ENCODE data around the gene RSL1D1. TPM values are rescaled to one million over a fixed set of nuclear protein-coding genes. Genes with fewer than 3 reads are reported as not detected.
"Not testable (repeated sequence)": the region's sequence is repeated elsewhere in the genome, so short reads cannot be mapped to it uniquely, and the experiment has no call there.

RSL1D1 gene
- total and polyA plus RNA-seq, 12 donors = 24.7 to 133 (median 101) TPM

DNA sequence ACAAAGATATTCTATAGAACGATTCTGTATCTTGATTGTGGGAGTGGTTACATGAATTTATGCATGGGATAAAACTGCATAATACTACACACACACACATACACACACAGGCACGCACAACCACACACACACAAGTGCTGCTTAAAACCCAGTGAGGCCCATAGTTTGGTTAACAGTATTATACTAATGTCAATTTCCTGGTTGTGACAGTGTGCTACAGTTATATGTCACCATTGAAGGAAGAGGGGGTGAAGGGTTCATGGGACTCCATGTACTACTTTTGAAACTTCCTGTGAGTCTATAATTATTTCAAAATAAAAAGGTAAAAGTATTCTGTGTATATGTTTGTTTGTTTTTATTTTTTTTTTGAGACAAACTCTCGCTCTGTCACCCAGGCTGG, 62.4 kb downstream of the RSL1D1 start:
- H3K9me3 ChIP-seq = no peaks in the 10 kb centered on the region
- no peak overlapping the region for H3K27ac ChIP-seq
- TF ChIP-seq, protein P1, sequence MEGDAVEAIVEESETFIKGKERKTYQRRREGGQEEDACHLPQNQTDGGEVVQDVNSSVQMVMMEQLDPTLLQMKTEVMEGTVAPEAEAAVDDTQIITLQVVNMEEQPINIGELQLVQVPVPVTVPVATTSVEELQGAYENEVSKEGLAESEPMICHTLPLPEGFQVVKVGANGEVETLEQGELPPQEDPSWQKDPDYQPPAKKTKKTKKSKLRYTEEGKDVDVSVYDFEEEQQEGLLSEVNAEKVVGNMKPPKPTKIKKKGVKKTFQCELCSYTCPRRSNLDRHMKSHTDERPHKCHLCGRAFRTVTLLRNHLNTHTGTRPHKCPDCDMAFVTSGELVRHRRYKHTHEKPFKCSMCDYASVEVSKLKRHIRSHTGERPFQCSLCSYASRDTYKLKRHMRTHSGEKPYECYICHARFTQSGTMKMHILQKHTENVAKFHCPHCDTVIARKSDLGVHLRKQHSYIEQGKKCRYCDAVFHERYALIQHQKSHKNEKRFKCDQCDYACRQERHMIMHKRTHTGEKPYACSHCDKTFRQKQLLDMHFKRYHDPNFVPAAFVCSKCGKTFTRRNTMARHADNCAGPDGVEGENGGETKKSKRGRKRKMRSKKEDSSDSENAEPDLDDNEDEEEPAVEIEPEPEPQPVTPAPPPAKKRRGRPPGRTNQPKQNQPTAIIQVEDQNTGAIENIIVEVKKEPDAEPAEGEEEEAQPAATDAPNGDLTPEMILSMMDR (IDR thresholded peaks at IDR 0.05) = no peak
- DNase-seq (no peak), ATAC-seq (no peak)
- WGBS, 2 donors = 84 to 91% methylated on average over 3 of the region's 3 CpGs
- peaks cover 13 to 80% (median 43%) of the 10 kb centered on the region in 9 donors for H3K4me1 ChIP-seq
- peaks cover 0 to 23% (median 0%) of the 10 kb centered on the region in 9 donors for H3K36me3 ChIP-seq
- no peak overlapping the region for H3K4me3 ChIP-seq
- intact Hi-C loops (cut with DNase I) = loop anchor here in 1 of 10 donors (5.0 kb wide), 1 partner anchor 42 kb away; no protein-coding TSS in a partner anchor
- no peaks in the 10 kb centered on the region for H3K27me3 ChIP-seq

DNA sequence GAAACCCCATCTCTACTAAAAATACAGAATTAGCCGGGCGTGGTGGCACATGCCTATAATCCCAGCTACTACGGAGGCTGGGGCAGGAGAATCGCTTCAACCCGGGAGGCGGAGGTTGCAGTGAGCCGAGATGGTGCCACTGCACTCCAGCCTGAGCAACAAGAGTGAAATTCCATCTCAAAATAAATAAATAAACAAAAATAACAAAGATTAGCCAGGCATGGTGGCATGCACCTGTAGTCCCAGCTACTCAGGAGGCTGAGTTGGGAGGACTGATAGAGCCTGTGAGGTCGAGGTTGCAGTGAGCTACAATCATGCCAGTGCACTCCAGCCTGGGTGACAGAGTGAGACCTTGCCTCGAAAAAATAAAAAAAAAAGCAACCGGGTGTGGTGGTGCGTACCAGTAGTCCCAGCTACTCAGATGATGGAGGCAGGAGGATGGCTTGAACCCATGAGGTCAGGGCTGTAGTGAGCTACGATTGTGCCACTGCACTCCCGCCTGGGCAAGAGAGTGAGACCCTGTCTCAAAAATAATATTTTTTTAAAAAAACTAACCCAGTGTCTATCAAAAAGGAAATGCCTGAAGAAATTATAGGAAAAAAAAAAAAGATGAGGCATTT, 66.3 kb downstream of the RSL1D1 start:
- H3K9me3 ChIP-seq, DNase-seq, H3K4me3 ChIP-seq, H3K27me3 ChIP-seq, ATAC-seq: not testable (repeated sequence)
- peaks cover 13 to 86% (median 47%) of the 10 kb centered on the region in 9 donors for H3K4me1 ChIP-seq
- H3K27ac ChIP-seq = peak overlapping the region in 2 of 10 donors; percentile 74 to 91
- H3K36me3 ChIP-seq = peaks cover 0 to 30% (median under 1%) of the 10 kb centered on the region in 9 donors
- intact Hi-C loops (cut with DNase I) = loop anchor here in 1 of 10 donors (5.0 kb wide), 1 partner anchor 38 kb away; no protein-coding TSS in a partner anchor
- 89 to 90% methylated on average over 13 of the region's 13 CpGs for WGBS, 2 donors

DNA sequence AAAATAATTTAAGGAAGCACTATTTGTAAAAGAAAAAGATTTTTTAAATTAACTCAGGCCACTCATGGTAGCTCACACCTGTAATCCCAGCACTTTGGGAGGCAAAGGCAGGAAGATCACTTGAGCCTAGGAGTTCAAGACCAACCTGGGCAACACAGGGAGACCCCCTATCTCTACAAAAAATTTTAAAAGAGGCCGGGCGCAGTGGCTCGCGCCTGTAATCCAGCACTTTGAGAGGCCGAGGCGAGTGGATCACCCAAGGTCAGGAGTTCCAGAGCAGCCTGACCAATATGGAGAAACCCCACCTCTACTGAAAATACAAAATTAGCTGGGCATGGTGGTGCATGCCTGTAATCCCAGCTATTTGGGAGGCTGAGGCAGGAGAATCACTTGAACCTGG, 67.0 kb downstream of the RSL1D1 start:
- DNase-seq; H3K4me3 ChIP-seq; H3K27me3 ChIP-seq; ATAC-seq; H3K9me3 ChIP-seq; intact Hi-C loops (cut with DNase I): not testable (repeated sequence)
- H3K4me1 ChIP-seq = peaks cover 13 to 82% (median 47%) of the 10 kb centered on the region in 9 donors
- peaks cover 0 to 32% (median 3%) of the 10 kb centered on the region in 9 donors for H3K36me3 ChIP-seq
- peak overlapping the region in 9 of 10 donors; percentile 74 to 91 (median 81) for H3K27ac ChIP-seq
- 94 to 95% methylated on average over 6 of the region's 6 CpGs for WGBS, 2 donors

DNA sequence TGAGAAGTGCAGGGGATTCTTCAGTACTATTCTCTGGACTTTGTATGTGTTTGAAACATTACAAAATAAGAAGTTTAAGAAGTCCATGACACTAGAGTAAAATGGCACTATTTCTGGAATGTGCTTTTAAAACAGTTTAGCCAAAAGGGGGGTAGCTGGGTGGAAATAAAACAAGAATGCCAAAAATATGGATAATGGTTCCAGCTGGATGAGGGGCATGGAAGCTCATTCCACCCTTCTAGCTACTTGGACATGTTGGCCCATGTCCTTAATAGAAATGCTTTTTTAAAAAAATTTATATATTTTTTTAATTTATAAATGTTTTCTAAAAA, 67.3 kb downstream of the RSL1D1 start:
- no peak for ATAC-seq

More for the DNA sequence above, 67.3 kb downstream of the RSL1D1 start:
- intact Hi-C loops (cut with DNase I) = no loop called here
- TF ChIP-seq, protein P1 (IDR thresholded peaks at IDR 0.05) = no peak
- Histone ChIP-seq H3K4me1 (peaks cover 13 to 78% (median 47%) of the 10 kb centered on the region in 9 donors), H3K9me3 (no peaks in the 10 kb centered on the region), H3K4me3 (peak overlapping the region in 1 of 10 donors; percentile 21), H3K27me3 (no peaks in the 10 kb centered on the region), H3K36me3 (peaks cover 0 to 32% (median 3%) of the 10 kb centered on the region in 9 donors), H3K27ac (peak overlapping the region; percentile 50 to 91 (median 80))
- no peak for DNase-seq

Other genes starting within 250 kb of the RSL1D1 start
- gene SNN, start 183.1 kb downstream of the RSL1D1 start, total RNA-seq = 10 to 100 TPM; 25.5 to 61.4 (median 37.6) TPM
- gene SNN, start 183.1 kb downstream of the RSL1D1 start, polyA plus RNA-seq = 10 to 100 TPM; 10.1 to 21.2 TPM
- gene TXNDC11, start 108.7 kb downstream of the RSL1D1 start, total RNA-seq = 10 to 100 TPM; 16.8 to 29.3 (median 23.9) TPM
- 10 to 100 TPM; 30.0 to 46.7 TPM for gene TXNDC11, start 108.7 kb downstream of the RSL1D1 start, polyA plus RNA-seq
- gene ZC3H7A, start 54.3 kb downstream of the RSL1D1 start, total RNA-seq = 10 to 100 TPM; 26.8 to 36.1 (median 30.6) TPM
- 10 to 100 TPM; 15.2 to 22.8 TPM for gene ZC3H7A, start 54.3 kb downstream of the RSL1D1 start, polyA plus RNA-seq
- 100 to 1,000 TPM in 3 of 10 donors, 10 to 100 TPM in 7; 85.5 to 117 (median 95.1) TPM for gene GSPT1, start 64.4 kb upstream of the RSL1D1 start, total RNA-seq
- 10 to 100 TPM; 17.0 to 54.2 TPM for gene GSPT1, start 64.4 kb upstream of the RSL1D1 start, polyA plus RNA-seq
- gene NPIPB2, start 90.5 kb upstream of the RSL1D1 start, total RNA-seq = 1 to 10 TPM; 1.2 to 4.7 (median 2.3) TPM
- gene NPIPB2, start 90.5 kb upstream of the RSL1D1 start, polyA plus RNA-seq = 1 to 10 TPM; 3.7 to 8.9 TPM
- not detected for gene TNFRSF17, start 113.7 kb upstream of the RSL1D1 start, total RNA-seq
- gene TNFRSF17, start 113.7 kb upstream of the RSL1D1 start, polyA plus RNA-seq = not detected
- 10 to 100 TPM; 10.8 to 23.9 (median 14.0) TPM for gene SNX29, start 125.2 kb upstream of the RSL1D1 start, total RNA-seq
- gene SNX29, start 125.2 kb upstream of the RSL1D1 start, polyA plus RNA-seq = 1 to 10 TPM; 2.1 to 2.8 TPM